ENCODE results near the gene EAF2.
"Not testable (repeated sequence)": the region's sequence is repeated elsewhere in the genome, so short reads cannot be mapped to it uniquely, and the experiment has no call there.

The EAF2 gene

DNA sequence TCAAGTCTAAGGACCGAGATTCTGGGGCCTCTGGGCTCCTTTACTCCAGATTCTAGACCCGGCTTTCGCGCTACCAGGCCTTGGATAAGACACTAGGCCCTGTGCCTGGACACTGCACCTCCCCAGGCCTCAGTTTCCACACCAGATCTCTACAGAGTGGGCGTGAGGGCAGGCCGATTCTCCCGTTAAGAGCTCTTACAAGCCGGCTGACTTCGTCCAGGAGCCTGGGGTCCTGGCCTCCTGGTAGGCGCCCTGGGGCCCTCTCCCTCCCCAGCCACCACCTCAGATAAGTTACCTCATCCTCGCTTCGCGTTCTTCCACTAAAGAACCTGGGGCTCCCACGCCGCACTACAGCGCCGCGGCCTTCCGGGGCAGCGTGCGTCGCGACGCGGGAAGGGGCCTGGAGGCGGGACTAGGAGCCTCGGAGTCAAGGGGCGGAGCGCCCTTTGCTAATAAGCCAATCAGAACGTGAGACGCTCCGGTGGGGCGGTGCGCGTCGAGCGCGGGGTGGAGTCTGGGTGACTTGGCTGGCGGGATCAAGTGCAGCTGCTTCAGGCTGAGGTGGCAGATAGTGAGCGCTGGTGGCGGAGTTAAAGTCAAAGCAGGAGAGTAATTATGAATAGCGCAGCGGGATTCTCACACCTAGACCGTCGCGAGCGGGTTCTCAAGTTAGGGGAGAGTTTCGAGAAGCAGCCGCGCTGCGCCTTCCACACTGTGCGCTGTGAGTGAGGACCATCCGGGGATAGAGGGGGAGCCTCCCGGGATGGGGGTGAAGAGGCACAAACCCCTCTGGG, at the start of gene EAF2, which contains the start of gene IQCB1:
TSS of gene EAF2 (plus strand) at position 539 of the 794 bp plus-strand sequence. CDS start at position 616, 77 bp downstream.
TSS of gene IQCB1 (minus strand) at position 390 of the 794 bp plus-strand sequence. CDS start 6,100 bp downstream, outside the sequence.
- peak; percentile 95 for DNase-seq (ENCODE audit: low read depth)

DNA sequence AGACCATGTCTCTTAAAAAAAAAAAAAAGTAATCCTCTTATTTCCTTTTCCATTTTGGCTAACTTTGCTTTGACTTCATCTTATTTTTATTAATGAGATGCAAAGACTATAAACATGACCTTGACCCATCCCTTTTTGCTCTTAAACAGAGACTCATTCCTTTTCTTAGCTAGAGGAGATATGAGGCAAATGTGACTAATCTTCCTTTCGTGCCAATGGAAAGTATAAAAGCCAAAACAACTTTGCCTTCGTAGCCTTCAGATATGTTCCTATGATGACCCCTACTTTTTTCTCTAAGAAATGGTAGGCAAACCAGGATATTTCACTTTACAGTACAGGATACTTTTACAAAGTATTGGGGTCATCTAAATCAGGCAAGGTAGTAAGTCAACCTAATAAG, 48.5 kb upstream of the EAF2 start:
- DNase-seq (ENCODE audit: low read depth), result no peak

DNA sequence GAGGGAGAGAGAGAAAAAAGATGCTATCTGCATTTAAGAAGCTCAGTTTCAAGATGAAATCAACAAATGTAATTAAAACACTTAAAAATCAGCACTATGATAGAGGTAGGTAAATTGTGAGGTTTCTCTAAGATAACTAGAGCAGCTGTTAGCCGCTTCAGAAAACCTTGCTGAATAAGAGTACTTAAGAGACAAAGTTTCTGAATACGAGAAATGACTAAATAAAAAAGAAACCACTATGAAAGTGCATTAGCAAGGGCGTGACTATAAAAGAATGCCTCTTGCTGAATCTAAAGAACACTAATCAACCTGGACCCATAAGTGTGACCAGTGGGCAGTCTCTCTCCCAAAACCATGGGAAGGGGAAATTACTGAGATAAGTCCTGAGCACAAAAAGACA, 41.9 kb upstream of the EAF2 start:
- DNase-seq (ENCODE audit: low read depth), result no peak

DNA sequence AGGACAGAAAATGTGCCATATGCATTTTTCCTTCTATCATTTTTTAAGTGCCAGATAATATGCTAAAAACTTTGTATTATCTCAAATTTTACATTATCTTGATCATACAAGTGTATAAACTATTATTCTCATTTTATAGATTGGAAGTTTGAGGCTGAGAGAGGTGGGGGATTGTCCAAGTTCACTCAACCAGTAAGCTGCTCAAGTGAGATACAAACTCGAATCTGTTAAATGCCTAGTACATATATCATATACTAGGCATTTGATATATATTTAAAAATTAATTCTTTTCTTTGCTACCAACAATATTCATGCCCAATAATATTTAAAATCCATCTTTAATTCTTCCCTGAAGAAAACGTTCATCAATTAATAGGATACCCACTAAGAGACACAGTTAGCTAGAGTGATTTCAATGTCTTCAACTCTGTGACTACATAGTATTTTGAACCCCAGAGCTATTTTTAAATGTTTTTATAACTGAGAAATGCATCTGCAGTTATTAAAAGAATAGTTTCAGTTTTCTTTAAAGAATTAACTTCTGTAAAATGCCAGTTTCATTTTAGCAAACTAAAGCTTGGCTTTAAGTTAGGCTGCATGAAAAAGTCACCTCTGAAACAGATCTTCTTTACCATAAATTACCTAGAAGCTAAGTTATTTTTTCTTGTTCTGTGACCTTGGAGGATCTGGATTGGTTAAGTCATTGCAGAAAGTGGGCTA, 40.6 kb upstream of the EAF2 start:
- no peak for DNase-seq (ENCODE audit: low read depth)

DNA sequence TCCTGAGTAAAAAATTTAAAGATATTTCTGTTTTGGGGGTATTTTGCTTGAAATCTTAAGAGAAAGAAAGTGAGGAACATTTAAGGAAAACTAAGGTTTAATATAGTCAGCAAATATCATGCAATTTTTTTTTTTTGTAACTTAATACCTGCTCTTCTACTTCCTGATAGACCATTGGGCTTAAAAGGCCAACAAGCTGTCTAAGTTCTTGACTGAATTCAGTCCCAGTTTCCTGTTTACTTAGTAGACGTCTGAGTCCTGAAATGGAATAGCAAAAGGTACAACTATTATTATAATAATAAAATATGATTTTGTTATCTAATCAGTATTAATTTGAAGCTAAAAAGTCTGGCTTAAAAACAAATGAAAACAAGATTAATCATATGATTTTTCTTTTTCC, 38.0 kb upstream of the EAF2 start:
- DNase-seq (ENCODE audit: low read depth), result no peak

DNA sequence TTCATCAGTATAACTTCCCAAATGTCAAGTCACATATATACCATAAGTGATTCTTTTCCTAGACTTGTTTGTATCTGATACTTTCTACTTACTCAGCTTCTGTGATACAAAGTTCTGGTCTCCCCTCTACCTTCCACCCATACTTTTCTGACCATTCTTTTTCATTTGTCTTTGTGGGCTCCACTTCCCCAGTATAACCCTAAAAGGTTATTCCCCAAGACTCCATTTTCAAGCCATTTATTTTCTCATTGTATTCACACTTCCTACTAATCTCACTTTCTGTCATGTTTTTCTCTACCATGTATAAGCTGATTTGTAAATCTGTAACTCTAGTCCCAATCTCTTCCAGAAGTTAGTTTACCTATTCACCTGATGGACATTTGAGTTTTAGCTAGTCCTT, 34.1 kb upstream of the EAF2 start:
- DNase-seq (ENCODE audit: low read depth), result no peak

DNA sequence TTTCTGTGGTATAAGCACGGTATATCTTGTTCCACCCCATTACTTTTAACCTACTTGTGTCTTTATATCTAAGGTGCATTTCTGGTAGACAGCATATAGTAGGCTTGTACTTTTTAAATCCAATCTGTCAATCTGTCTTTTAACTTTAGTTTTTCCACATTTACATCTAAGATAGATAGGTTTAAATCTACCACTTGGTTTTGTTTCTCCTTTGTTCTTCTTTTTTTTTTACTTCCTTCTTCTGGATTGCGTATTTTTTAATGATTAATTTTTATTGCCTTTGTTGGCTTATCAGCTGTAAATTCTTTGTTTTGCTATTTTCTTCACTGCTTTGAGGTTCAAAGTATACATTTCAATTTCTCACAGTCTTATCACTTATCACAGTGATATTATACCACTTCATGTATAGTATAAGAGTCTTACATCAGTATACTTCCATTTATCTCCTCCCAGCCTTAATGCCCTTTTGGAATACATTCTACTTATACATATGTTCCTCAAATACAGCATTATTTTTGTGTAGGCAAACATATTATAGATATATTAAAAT, 31.2 kb upstream of the EAF2 start:
- no peak for DNase-seq (ENCODE audit: low read depth)

DNA sequence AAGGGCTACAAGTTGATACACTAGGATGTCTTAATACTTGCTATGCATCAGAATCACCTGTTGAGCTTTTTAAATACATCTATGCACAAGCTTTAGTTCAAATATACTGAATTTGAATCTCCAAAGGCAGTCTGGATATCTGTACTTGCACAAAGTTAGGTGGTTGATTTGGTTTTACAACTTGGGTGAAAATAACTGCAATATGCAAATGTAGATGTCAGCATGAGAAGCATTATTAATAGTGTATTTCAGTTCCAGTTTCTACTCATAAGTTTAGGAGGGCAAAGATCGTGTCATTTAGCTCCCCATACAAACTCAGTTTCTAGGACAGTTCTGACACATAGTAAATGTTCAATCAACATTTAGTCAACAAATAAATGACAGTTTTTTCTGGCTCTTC, 25.8 kb upstream of the EAF2 start:
- no peak for DNase-seq (ENCODE audit: low read depth)

DNA sequence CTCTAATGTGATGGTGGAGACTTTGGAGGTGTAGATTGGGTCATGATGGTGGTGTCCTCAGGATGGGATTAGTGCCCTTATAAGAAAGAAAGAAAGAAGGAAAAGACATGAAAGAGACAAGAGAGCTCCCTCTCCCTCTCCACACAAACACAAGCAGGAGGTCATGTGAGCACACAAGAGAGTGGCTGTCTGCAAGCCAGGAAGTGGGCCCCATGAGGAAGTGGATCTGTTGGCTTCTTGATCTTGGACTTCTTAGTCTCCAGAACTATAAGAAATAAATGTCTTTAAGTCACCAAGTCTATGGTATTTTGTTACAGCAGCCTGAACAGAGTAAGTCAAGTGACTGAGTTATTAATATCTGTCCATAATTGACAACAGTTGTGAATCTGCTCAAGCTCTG, 17.3 kb upstream of the EAF2 start:
- DNase-seq (ENCODE audit: low read depth), result no peak

DNA sequence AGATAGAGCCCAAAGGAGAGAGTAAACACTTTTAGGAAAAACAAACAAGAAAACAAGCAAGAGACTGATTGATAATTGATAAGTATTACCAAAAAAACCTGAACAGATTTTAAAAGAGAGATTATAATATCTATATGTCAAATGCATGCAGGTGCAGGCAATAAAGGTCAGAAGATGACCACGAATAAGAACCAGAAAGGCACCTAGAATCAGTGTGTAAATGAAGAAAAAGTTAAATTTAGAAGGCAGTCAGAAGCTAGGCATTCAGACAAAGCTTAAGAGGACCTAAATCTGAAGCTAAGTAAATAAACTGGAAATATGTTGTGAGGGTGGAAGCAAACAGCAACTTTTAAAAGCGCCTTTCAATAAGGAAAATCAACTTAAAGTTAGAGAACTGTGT, 16.4 kb upstream of the EAF2 start:
- DNase-seq (ENCODE audit: low read depth), result no peak

DNA sequence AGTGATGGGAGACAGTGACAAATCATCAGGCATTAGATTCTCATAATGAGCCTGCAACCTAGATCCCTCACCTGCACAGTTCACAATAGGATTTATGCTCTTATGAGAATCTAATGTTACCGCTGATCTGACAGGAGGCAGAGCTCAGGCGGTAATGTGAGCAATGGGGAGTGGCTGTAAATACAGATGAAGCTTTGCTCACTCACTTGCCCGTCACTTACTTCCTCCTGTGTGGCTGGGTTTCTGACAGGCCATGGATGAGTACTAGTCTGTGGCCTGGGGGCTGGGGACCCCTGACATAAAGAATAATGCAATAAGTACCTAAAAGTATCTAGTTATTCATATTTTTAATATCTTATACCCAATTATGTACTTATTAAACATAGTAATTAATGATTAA, 15.8 kb upstream of the EAF2 start:
- DNase-seq (ENCODE audit: low read depth), result no peak

DNA sequence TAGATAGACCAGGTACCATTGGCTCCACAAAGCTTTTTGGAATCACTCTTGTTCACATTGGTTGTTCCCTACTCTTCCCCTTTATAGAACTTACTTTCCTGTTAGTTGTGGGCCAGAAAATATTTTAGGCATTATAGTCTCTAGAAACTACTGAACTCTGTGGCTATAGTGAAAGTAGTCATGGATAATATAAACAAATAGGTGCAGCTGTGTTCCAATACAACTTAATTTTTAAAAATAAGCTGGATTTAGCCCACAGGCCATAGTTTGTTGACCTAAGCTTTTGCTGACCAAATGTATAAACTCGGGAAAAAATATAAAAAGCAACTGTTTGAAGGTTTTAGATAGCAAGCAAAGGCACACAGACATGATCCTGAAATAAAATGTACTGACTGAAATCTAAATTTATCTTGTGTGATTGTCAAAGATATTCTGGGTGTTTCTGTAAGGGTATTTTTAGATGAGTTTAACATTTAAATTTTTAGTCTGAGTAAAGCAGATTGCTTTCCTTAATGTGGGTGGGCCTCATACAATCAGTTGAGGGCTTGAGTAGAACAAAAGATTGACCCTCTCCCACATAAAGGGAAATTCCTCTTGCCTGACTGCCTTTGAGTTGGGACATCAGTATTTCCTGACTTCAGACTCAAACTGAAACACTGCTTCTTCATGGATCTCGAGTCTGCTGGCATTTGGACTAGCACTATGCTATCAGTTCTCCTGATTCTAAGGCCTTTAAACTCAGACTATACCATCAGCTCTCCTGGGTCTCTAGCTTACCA, 13.4 kb upstream of the EAF2 start:
- no peak for DNase-seq (ENCODE audit: low read depth)

DNA sequence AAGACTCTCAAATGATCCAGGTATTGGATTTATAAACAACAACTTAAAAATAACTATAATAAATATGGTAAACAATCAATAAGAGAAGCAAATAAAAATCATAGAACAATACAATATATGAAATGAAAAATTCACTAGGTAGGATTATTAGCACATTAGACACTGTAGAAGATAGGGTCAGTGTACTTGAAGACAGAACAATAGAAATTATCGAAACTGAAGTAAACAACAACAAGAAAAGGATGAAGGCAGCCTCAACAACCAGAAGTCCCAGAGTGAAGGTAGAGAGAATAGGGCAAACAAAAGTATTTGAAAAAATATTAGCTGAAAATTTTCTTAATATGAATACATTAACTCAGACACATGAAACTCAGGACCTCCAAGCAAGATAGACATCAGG, 12.0 kb upstream of the EAF2 start:
- DNase-seq (ENCODE audit: low read depth), result no peak

DNA sequence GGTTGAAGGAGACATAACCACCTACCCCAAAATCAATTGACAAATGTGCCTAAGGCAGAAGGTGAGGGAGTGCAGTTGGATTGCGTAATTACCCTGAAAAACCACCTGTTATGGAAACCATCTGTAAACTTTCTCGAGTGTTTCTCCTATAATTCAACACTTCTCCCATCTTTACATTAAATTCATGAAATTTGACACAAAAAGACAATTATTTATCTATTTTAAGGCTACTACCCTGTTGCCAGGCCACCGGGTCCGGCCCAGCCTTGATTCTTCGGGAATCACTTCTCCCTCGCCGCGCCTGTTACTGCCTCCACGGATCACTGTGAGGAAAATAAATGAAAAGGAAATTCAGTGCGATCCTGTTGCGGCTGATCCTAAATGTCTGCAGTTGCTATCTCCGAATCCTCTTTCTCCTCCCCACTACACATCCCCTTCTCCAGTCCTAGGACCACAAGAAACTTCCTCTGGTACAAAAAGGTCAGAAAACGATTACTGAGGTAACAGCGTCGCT, 795 bp upstream of the EAF2 start:
- no peak for DNase-seq (ENCODE audit: low read depth)

DNA sequence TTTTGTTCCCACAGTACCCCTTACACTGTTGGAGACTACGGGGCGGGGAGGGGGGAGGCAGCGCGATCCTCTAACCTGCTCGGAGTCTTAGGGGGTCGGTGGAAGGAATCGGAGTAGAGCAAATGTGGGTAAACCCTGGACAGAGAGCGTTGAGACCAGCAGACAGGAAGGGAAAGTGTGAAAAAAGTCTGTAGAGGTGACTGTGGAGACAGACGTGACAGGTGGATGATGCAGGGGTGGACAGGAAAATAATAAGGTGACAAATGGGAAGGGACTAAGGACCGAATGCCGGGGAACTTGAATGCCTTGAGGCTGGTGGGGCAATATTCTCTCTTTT, 424 bp downstream of the EAF2 start:
- DNase-seq (ENCODE audit: low read depth), result no peak

DNA sequence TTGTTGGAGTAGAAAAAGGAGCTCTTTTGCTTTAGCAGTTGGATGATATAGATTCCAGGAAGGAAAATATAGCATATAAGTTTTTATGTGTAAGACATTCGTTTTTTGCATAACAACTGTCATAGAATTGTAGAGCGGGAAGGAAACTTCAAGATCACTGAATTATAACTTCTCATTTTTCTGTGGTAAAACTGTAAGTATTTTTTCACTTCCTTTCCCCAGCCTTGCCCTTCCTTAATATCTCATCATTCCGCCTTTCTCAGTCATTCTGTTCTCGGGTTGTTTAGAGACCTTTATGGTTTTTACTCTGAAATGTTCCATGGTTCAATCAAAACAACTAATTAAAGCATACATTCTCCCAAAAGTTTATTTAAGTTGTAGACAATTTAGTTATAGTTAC, 1.1 kb downstream of the EAF2 start:
- no peak for DNase-seq (ENCODE audit: low read depth)

DNA sequence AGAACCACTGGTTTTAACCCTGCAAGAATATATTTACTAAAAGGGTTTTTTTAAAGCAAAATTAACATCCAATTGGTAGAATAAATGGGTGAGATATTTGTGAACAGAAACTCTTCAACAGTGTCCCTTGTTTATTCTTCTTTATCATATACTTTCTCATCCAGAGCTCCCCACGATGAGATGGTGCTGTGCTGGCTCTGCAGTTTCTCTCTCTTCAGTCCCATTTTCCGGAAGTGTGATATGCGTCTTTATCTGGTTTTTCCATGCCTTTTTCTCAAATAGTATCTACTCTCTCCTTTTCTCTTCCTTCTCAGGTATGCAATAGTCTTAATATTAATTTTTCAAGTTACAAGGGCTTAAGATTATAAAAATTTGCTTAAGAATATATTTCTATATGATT, 1.5 kb downstream of the EAF2 start:
- DNase-seq (ENCODE audit: low read depth), result no peak

DNA sequence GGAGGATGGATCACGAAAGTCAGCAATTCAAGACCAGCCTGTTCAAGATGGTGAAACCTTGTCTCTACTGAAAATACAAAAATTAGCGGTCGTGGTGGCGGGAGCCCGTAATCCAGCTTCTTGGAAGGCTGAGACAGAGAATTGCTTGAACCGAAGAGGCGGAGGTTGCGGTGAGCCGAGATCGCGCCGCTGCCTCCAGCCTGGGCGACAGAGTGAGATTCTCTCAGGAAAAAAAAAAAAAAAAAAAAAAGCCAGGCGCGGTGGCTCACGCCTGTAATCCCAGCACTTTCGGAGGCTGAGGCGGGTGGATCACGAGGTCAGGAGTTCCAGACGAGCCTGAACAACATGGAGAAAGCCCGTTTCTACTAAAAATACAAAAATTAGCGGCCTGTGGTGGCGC, 5.0 kb downstream of the EAF2 start:
- no peak for DNase-seq (ENCODE audit: low read depth)

DNA sequence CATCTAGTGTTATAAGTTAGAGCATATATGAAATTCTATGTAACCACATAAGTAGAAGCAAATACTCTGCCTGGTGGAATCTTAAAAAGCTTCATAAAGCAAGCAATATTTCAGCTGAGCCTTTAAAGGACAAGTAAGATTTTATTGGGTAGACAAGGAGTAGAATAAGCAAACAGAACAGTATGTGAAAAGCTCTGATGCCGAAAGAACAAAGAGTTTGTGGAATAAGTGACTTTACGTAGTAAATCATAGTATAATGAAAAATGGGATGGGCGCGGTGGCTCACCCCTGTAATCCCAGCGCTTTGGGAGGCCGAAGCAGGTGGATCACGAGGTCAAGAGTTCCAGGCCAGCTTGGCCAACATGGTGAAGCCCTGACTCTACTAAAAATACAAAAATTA, 9.9 kb downstream of the EAF2 start:
- DNase-seq (ENCODE audit: low read depth), result no peak

DNA sequence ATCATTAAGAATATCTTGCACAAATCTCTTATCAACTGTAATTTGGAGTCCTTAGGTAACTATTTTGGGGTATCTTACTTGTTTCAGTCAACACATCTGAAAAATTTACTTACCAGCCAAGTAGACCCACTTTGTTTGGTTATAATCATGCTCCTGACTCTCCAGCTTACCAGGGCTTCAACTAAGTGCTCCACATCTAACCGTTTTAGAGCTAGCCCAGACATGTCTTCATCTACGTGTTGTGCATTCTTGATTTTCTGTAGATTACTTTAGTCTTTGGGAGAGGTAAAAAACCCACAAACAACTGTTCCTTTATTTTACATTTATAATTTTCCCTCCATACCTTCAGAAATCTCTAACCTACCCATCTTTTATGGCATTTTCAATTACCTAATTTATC, 17.2 kb downstream of the EAF2 start:
- no peak for DNase-seq (ENCODE audit: low read depth)

DNA sequence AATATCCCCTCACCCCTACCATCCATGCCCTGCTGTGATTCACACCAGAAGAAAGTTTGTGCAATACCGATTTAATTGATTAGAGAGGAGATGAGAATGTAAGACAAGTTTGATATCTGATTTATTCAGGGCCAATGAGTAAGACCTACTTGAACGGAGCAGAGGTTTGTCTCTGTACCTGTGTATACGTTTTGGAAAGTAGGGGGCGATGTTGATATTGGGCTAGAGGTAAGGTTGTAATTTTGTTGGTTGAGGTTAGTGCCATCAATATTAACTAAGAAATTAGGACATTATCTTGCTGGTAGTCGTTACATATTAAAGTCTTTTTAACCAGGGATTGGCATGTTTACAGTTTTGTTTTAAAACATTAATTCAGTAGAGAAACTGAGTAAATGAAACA, 20.5 kb downstream of the EAF2 start:
- DNase-seq (ENCODE audit: low read depth), result no peak

DNA sequence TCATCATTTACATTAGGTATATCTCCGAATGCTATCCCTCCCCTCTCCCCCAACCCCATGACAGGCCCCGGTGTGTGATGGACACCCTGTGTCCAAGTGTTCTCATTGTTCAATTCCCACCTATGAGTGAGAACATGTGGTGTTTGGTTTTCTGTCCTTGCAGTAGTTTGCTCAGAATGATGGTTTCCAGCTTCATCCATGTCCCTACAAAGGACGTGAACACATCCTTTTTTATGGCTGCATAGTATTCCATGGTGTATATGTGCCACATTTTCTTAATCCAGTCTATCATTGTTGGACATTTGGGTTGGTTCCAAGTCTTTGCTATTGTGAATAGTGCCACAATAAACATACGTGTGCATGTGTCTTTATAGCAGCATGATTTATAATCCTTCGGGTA, 22.8 kb downstream of the EAF2 start:
- not testable (repeated sequence) for DNase-seq (ENCODE audit: low read depth)

Data from activated T-cell treated with anti-CD3 and anti-CD28 coated beads for 48 hours (primary cell).